Heart right ventricle (tissue), 16 donors: ENCODE data around the gene GARNL3. TPM values are rescaled to one million over a fixed set of nuclear protein-coding genes. Genes with fewer than 3 reads are reported as not detected.

Experiments
- ATAC-seq, 8 donors: fragments of 200-7000 bp; cut with Tn5 transposase; one replicate each; pipeline ENCODE4 v1.9.1; 2020; ENCODE audit warnings: mild to moderate bottlenecking in 8 of 8, moderate library complexity in 8 of 8, moderate number of reproducible peaks in 1 of 8
- DNase-seq, 2 donors: peaks; one replicate each; pipeline ENCODE4 v3.0.0-alpha.2; 2020
- H3K27ac ChIP-seq, 10 donors: fragments of 200-600 bp; sonication (generic) in 2 of 10; one replicate each; pipeline versions ENCODE4 v1.5.0 to v1.8.0; 2020 to 2022; ENCODE audit warnings: mild to moderate bottlenecking in 3 of 10
- H3K27me3 ChIP-seq, 7 donors: fragments of 200-600 bp; one replicate each; pipeline ENCODE4 v1.8.0; 2021 to 2022; ENCODE audit warnings: mild to moderate bottlenecking in 2 of 7
- H3K36me3 ChIP-seq, 9 donors: fragments of 200-600 bp; sonication (generic) in 1 of 9; one replicate each; pipeline versions ENCODE4 v1.5.0 to v1.8.0; 2020 to 2022; ENCODE audit warnings: mild to moderate bottlenecking in 2 of 9
- H3K4me1 ChIP-seq, 9 donors: fragments of 200-600 bp; sonication (generic) in 1 of 9; one replicate each; pipeline versions ENCODE4 v1.5.0 to v1.8.0; 2020 to 2022; ENCODE audit warnings: mild to moderate bottlenecking in 4 of 9
- H3K4me3 ChIP-seq, 10 donors: fragments of 200-600 bp; sonication (generic) in 2 of 10; one replicate each; pipeline versions ENCODE4 v1.5.0 to v1.8.0; 2020 to 2022; ENCODE audit warnings: mild to moderate bottlenecking in 7 of 10, moderate library complexity in 2 of 10
- H3K9me3 ChIP-seq, 11 donors: fragments of 200-600 bp in 10 of 11; sonication (generic) in 2 of 11; one replicate each; pipeline versions ENCODE4 v1.5.0 to v1.8.0; 2013 to 2022; ENCODE audit warnings: mild to moderate bottlenecking in 2 of 11, control low read depth in 1 of 11, moderate library complexity in 1 of 11
- CTCF ChIP-seq, 9 donors: fragments of 200-600 bp; sonication (generic) in 2 of 9; IDR thresholded peaks; one replicate each; pipeline versions ENCODE4 v1.5.0 to v1.8.0; 2021 to 2022; ENCODE audit warnings: antibody characterized with exemption in 9 of 9, mild to moderate bottlenecking in 5 of 9, moderate library complexity in 1 of 9
- WGBS, 2 donors: extraction: QIAGEN DNeasy Blood & Tissue Kit; methylation state at CpG; one replicate each; pipeline ENCODE4 v1.1.7; 2013; ENCODE audit warnings: inconsistent platforms in 1 of 2; 5-methylcytosine and 5-hydroxymethylcytosine counted together
- intact Hi-C, 10 donors: fragments of 100-400 bp; cut with DNase I; formaldehyde crosslinking; loops; one replicate each; pipeline versions ENCODE4 v1.11.1 to v1.14.2; 2022
- polyA plus RNA-seq, 2 donors: library from polyadenylated mRNA; stranded (reverse); fragments of 200-250 nt; gene quantifications; one replicate each; pipeline ENCODE4 v1.2.3, GENCODE V29; 2013
- total RNA-seq, 10 donors: library from RNA; stranded (reverse); fragmentation: NEBNext Ultra II Directional in 3 of 10; extraction: Animal tissue kit (Norgen Biotek cat#: 25700) in 3 of 10; gene quantifications; one replicate each; pipeline versions ENCODE4 v1.2.1 to v1.2.4, GENCODE V29; 2021 to 2023
- donor health status: Arrhythmogenic right ventricular cardiomyopathy.
- donor health status: ischemic (EF 13 %, LVEDD 7.1; RV severe dilation, severe dysfunction).
- donor health status: healthy with polysubstance abuse.
- donor health status: DM: no; HTN: yes; CAD: no.
- donor health status: DM: no; HTN: no; CAD: no.
- donor health status: ischemic (EF 25% LVEDD 6.9; RV normal size, moderate dysfunction).
- donor health status: ischemic (EF 25% LVEDD 5.7; RV mildly dilated, moderate dysfunction).
- donor health status: healthy.
- donor health status: DM: yes; HTN: yes; CAD: no.
- donor health status: Ischemic cardiomyopathy.
- donor health status: ischemic (EF 35%, LVEDD 5.7; RV mildly dilated, moderate dysfunction).
- donor health status: nonischemic (EF 11% LVEDD 7.7; RV severe dilation, severe dysfunction).
- donor health status: DM: yes; HTN: yes; CAD: no.
- donor health status: PGD.
- donor health status: ischemic (EF 29% LVEDD 5.4; RV normal size, mild dysfunction).
- donor health status: nonischemic (EF 23%, LVEDD 6.1; RV moderate dilation, normal function).

The GARNL3 gene
- total and polyA plus RNA-seq, 12 donors: 3.3 to 53.1 (median 28.3) TPM

GRCh38 chr9:127222388-127223095 is 42.0 kb upstream of the GARNL3 start:
- Histone ChIP-seq H3K9me3 (no peaks in the 10 kb centered on the region), H3K27ac (no peak overlapping the region), H3K4me3 (no peak overlapping the region), H3K27me3 (peaks cover 0 to 8% (median 0%) of the 10 kb centered on the region in 7 donors), H3K36me3 (peaks cover 0 to 4% (median 0%) of the 10 kb centered on the region in 9 donors), H3K4me1 (peaks cover 0 to 26% (median 19%) of the 10 kb centered on the region in 9 donors)
- WGBS, 2 donors: 89 to 90% methylated on average over 15 of the region's 15 CpGs
- ATAC-seq (no peak), DNase-seq (no peak)
- intact Hi-C loops: loop anchor here in 5 of 10 donors (5.0 to 10.0 kb wide), 6 partner anchors 92 to 202 kb away; partner anchors contain the start of gene ZNF79 (in 2 of the 5)
- no peak for TF ChIP-seq CTCF (IDR thresholded peaks at IDR 0.05)

- H3K4me1 ChIP-seq: peaks cover 0 to 26% (median 19%) of the 10 kb centered on the region in 9 donors
- no peaks in the 10 kb centered on the region for H3K9me3 ChIP-seq
- peaks cover 0 to 4% (median 0%) of the 10 kb centered on the region in 9 donors for H3K36me3 ChIP-seq
- intact Hi-C loops: loop anchor here in 5 of 10 donors (5.0 to 10.0 kb wide), 6 partner anchors 92 to 202 kb away; partner anchors contain the start of gene ZNF79 (in 2 of the 5)
- no peak for DNase-seq
- no peak for ATAC-seq
- TF ChIP-seq CTCF (IDR thresholded peaks at IDR 0.05): no peak
- 46 to 60% methylated on average over 4 of the region's 4 CpGs for WGBS, 2 donors
- no peak overlapping the region for H3K4me3 ChIP-seq
- no peak overlapping the region for H3K27ac ChIP-seq
- H3K27me3 ChIP-seq: peaks cover 0 to 8% (median 0%) of the 10 kb centered on the region in 7 donors
Measured at GRCh38 chr9:127223266-127223665, 41.3 kb upstream of the GARNL3 start.

GRCh38 chr9:127223810-127224177 is 40.8 kb upstream of the GARNL3 start:
- 17 to 25% methylated on average over 8 of the region's 8 CpGs for WGBS, 2 donors
- peak overlapping the region in 7 of 10 donors; percentile 72 to 87 (median 80) for H3K27ac ChIP-seq
- peaks cover 0 to 26% (median 19%) of the 10 kb centered on the region in 9 donors for H3K4me1 ChIP-seq
- peak in 4 of 8 donors; percentile 0 to 24 (median 0) for ATAC-seq
- H3K9me3 ChIP-seq: no peaks in the 10 kb centered on the region
- H3K27me3 ChIP-seq: peaks cover 0 to 8% (median 0%) of the 10 kb centered on the region in 7 donors
- DNase-seq: no peak
- H3K36me3 ChIP-seq: peaks cover 0 to 4% (median 0%) of the 10 kb centered on the region in 9 donors
- TF ChIP-seq CTCF (IDR thresholded peaks at IDR 0.05): no peak
- intact Hi-C loops: loop anchor here in 6 of 10 donors (2.0 to 10.0 kb wide), 8 partner anchors 21 to 201 kb away; partner anchors contain the start of genes SLC2A8 (in 2 of the 6) and ZNF79 (in 2 of the 6)
- H3K4me3 ChIP-seq: peak overlapping the region in 8 of 10 donors; percentile 44 to 89 (median 66)

- TF ChIP-seq CTCF (IDR thresholded peaks at IDR 0.05): peak in 7 of 9 donors; percentile 11 to 45 (median 33)
- DNase-seq (peak; percentile 91 to 93), ATAC-seq (peak; percentile 86 to 93 (median 90))
- Histone ChIP-seq H3K4me3 (peak overlapping the region in 9 of 10 donors; percentile 34 to 89 (median 65)), H3K4me1 (peaks cover 0 to 26% (median 19%) of the 10 kb centered on the region in 9 donors), H3K9me3 (no peaks in the 10 kb centered on the region), H3K27me3 (peaks cover 0 to 8% (median 0%) of the 10 kb centered on the region in 7 donors), H3K36me3 (no peaks in the 10 kb centered on the region), H3K27ac (peak overlapping the region in 9 of 10 donors; percentile 72 to 87 (median 80))
- intact Hi-C loops: loop anchor here in 6 of 10 donors (2.0 to 10.0 kb wide), 8 partner anchors 20 to 200 kb away; partner anchors contain the start of genes SLC2A8 (in 2 of the 6) and ZNF79 (in 2 of the 6)
- whole genome bisulfite sequencing, 2 donors: 1% methylated on average over 51 to 56 of the region's 56 CpGs
Measured at GRCh38 chr9:127224178-127224882, 40.2 kb upstream of the GARNL3 start.
